ENCODE data around the gene AKAP6.

Gene AKAP6

DNA sequence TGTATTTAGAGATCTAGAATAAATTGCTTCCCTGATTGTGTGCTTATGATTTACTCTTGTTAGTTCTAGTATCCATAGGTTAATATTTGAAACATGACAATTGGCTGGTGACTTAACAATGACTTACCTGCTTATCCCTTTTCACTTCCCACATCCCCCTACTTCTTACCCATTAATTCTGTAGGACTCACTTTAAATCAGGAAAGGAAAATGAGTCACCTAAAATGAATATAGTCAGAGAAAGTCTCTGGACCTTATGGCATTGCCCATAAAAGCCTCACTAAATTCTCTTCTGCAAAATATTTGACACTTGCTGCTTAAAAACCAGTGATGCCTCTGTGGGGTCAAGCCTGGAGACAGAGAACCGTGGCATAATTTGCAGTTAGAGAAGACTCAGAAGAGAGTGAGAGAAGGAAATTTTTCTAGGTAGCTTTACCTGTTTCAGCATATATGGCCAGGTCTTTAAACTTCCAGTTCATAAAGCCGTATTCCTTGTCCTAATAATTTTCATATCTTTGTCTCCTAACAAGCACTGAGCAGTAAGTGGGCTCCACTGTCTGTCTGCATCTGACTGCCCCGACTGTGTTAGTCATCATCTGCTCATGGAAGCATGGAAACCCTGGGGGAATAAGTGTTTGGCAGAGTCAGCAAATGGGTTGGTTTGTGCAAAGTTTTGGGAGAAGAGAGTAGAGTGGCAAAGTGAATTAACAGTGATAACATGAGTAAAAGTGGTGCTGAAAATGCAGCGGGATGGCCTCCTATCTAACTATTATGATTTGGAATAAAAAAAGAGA is 294.4 kb downstream of the AKAP6 start:
- FAIRE-seq (no peak), DNase-seq (ENCODE audit: insufficient read length) (no peak)
- TF ChIP-seq TAF1 (IDR thresholded peaks at IDR 0.05; ENCODE audit: borderline replicate concordance, low read depth, low read length) (no peak), POLR2AphosphoS5 (IDR thresholded peaks at IDR 0.05; ENCODE audit: low read depth, low read length) (no peak), POLR2A (IDR thresholded peaks at IDR 0.05; ENCODE audit: low read depth, low read length) (no peak)

DNA sequence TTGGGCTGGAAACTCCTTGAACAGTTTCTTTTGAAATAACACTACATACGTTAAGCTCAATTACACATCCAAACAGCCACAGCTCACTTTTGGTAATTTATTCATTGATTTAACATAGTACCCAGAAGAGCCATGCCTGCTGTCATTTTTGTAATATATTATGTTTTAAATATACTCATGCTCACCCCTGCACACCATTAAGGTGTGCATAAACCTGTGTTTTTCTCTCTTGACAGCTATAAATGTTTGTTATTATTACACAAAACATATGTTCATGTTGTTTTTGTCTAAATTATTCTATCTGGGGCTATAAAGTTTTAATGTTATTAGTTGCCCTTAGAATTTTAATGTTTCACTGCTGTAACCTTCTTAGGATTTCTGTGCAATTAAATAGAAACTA is 296.1 kb downstream of the AKAP6 start:
- FAIRE-seq, result no peak
- DNase-seq (ENCODE audit: insufficient read length), result no peak
- TF ChIP-seq POLR2A (IDR thresholded peaks at IDR 0.05; ENCODE audit: low read depth, low read length), result no peak

- TF ChIP-seq POLR2AphosphoS5 (IDR thresholded peaks at IDR 0.05; ENCODE audit: low read depth, low read length), result no peak
- no peak for TF ChIP-seq POLR2A (IDR thresholded peaks at IDR 0.05; ENCODE audit: low read depth, low read length)
- no peak for TF ChIP-seq TAF1 (IDR thresholded peaks at IDR 0.05; ENCODE audit: borderline replicate concordance, low read depth, low read length)
- no peak for FAIRE-seq
Observed at GRCh38 chr14:32627545-32628298, 298.6 kb downstream of the AKAP6 start.

DNA sequence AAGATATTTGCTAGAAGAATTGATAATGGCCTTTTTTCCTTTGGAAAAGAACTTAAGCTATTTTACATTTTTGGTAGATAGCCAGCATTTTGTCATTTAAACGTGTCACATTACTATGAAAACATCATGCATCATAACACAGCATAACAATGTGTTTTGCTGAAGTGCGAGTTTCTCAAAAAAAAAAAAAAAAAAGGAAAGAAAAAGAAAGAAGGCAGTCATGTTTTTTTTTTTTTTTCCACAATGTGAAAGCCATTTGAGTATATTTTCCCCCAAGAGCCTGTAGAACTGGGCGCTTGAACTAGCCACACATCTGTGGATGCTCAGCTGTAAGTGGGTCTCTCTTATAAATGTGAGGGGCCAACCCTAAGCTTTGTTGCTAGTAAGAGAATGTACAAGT is 300.1 kb downstream of the AKAP6 start:
- TF ChIP-seq TAF1 (IDR thresholded peaks at IDR 0.05; ENCODE audit: borderline replicate concordance, low read depth, low read length) (no peak), POLR2A (IDR thresholded peaks at IDR 0.05; ENCODE audit: low read depth, low read length) (no peak), POLR2AphosphoS5 (IDR thresholded peaks at IDR 0.05; ENCODE audit: low read depth, low read length) (no peak)
- DNase-seq (ENCODE audit: insufficient read length) (no peak), FAIRE-seq (no peak)

More at GRCh38 chr14:32627545-32628298, 298.6 kb downstream of the AKAP6 start:
- DNase-seq (ENCODE audit: insufficient read length), result no peak

DNA sequence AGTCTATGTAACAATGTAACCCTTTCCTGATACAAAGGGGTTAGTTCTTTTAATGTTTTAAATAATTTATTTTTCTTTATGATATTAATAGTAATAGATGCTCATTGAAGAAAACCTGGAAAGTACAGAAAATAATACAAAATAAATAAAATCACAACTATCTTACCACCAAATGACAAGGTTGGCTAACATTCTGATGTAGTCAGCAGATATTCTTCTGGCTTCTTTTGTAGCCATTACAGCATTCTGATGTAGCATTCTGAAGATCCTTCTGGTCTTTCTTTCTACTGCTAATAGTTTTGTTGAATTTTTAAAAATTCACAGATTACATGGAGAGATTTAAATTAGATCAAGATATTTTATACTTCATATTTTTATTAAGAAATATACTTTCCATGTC is 301.6 kb downstream of the AKAP6 start:
- TF ChIP-seq TAF1 (IDR thresholded peaks at IDR 0.05; ENCODE audit: borderline replicate concordance, low read depth, low read length) (no peak), POLR2AphosphoS5 (IDR thresholded peaks at IDR 0.05; ENCODE audit: low read depth, low read length) (no peak), POLR2A (IDR thresholded peaks at IDR 0.05; ENCODE audit: low read depth, low read length) (no peak)
- no peak for DNase-seq (ENCODE audit: insufficient read length)
- no peak for FAIRE-seq

GRCh38 chr14:32633224-32633859 is 304.2 kb downstream of the AKAP6 start:
- FAIRE-seq (no peak), DNase-seq (ENCODE audit: insufficient read length) (no peak)
- TF ChIP-seq TAF1 (IDR thresholded peaks at IDR 0.05; ENCODE audit: borderline replicate concordance, low read depth, low read length), result no peak
- no peak for TF ChIP-seq POLR2AphosphoS5 (IDR thresholded peaks at IDR 0.05; ENCODE audit: low read depth, low read length)
- no peak for TF ChIP-seq POLR2A (IDR thresholded peaks at IDR 0.05; ENCODE audit: low read depth, low read length)

- no peak for FAIRE-seq
- DNase-seq (ENCODE audit: insufficient read length), result no peak
- TF ChIP-seq POLR2A (IDR thresholded peaks at IDR 0.05; ENCODE audit: low read depth, low read length) (no peak), TAF1 (IDR thresholded peaks at IDR 0.05; ENCODE audit: borderline replicate concordance, low read depth, low read length) (no peak), POLR2AphosphoS5 (IDR thresholded peaks at IDR 0.05; ENCODE audit: low read depth, low read length) (no peak)
Observed at GRCh38 chr14:32633930-32634329, 304.8 kb downstream of the AKAP6 start.

- DNase-seq (ENCODE audit: insufficient read length) (no peak), FAIRE-seq (no peak)
- TF ChIP-seq POLR2AphosphoS5 (IDR thresholded peaks at IDR 0.05; ENCODE audit: low read depth, low read length) (no peak), TAF1 (IDR thresholded peaks at IDR 0.05; ENCODE audit: borderline replicate concordance, low read depth, low read length) (no peak), POLR2A (IDR thresholded peaks at IDR 0.05; ENCODE audit: low read depth, low read length) (no peak)
Observed at GRCh38 chr14:32635061-32635719, 306.1 kb downstream of the AKAP6 start.

DNA sequence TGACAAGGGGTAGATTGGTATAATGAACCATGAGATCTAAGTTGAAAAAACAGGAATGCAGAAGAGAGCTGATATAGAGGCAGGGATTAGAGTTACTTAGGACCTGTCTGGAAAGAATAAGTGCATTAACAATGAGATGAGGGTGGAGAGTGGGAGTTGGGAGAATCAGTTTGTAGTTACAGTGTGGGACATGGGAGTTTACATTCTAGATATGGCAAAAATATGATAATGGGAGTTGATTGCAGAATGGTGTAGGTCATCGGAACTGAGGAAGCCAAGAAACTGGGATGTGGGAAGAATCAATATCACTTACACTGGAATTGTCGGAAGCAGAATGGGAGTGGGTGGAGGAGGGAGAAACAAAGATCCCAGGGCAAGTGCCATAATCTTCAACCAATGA is 308.5 kb downstream of the AKAP6 start:
- no peak for FAIRE-seq
- TF ChIP-seq POLR2A (IDR thresholded peaks at IDR 0.05; ENCODE audit: low read depth, low read length) (no peak), TAF1 (IDR thresholded peaks at IDR 0.05; ENCODE audit: borderline replicate concordance, low read depth, low read length) (no peak), POLR2AphosphoS5 (IDR thresholded peaks at IDR 0.05; ENCODE audit: low read depth, low read length) (no peak)

GRCh38 chr14:32639208-32639607 is 310.1 kb downstream of the AKAP6 start:
- no peak for TF ChIP-seq POLR2A (IDR thresholded peaks at IDR 0.05; ENCODE audit: low read depth, low read length)
- no peak for TF ChIP-seq TAF1 (IDR thresholded peaks at IDR 0.05; ENCODE audit: borderline replicate concordance, low read depth, low read length)
- TF ChIP-seq POLR2AphosphoS5 (IDR thresholded peaks at IDR 0.05; ENCODE audit: low read depth, low read length), result no peak
- DNase-seq (ENCODE audit: insufficient read length), result no peak
- FAIRE-seq, result no peak

More for the DNA sequence above, 308.5 kb downstream of the AKAP6 start:
- DNase-seq (ENCODE audit: insufficient read length), result no peak

GRCh38 chr14:32645551-32645950 is 316.5 kb downstream of the AKAP6 start:
- TF ChIP-seq POLR2A (IDR thresholded peaks at IDR 0.05; ENCODE audit: low read depth, low read length) (no peak), TAF1 (IDR thresholded peaks at IDR 0.05; ENCODE audit: borderline replicate concordance, low read depth, low read length) (no peak), POLR2AphosphoS5 (IDR thresholded peaks at IDR 0.05; ENCODE audit: low read depth, low read length) (no peak)
- DNase-seq (ENCODE audit: insufficient read length) (no peak), FAIRE-seq (no peak)
